Natural killer cell (primary cell): ENCODE data around the gene IGF2BP2. TPM values are rescaled to one million over a fixed set of nuclear protein-coding genes. Genes with fewer than 3 reads are reported as not detected.

Source experiments
- ATAC-seq, 3 donors: fragments of 150-1000 bp in 2 of 3; fragments of 200-7000 bp in 1 of 3; cut with Tn5 transposase; 1 replicate in 1 of 3; 2 replicates in 2 of 3; pipeline ENCODE4 v1.10.0; 2021; ENCODE audit warnings: mild to moderate bottlenecking in 2 of 3, moderate library complexity in 2 of 3
- DNase-seq, 2 donors: peaks; one replicate each; pipeline versions ENCODE4 v3.0.0 to v3.0.0-alpha.2; 2013 to 2021; ENCODE audit warnings: mixed read lengths in 1 of 2
- H3K27ac ChIP-seq: one replicate; pipeline ENCODE4 v1.5.1; 2013; ENCODE audit warnings: mild to moderate bottlenecking, low read length
- H3K27me3 ChIP-seq: one replicate; pipeline ENCODE4 v1.6.1; 2013; ENCODE audit warnings: low read length; ENCODE audit not compliant: control insufficient read depth, insufficient read depth
- H3K36me3 ChIP-seq: one replicate; pipeline ENCODE4 v1.6.1; 2013; ENCODE audit warnings: low read length; ENCODE audit not compliant: control insufficient read depth, insufficient read depth
- H3K4me1 ChIP-seq: one replicate; pipeline ENCODE4 v1.6.1; 2013; ENCODE audit warnings: low read length; ENCODE audit not compliant: control insufficient read depth, insufficient read depth
- H3K4me3 ChIP-seq: one replicate; pipeline ENCODE4 v1.5.1; 2013; ENCODE audit warnings: low read length
- H3K9me3 ChIP-seq: one replicate; pipeline ENCODE4 v1.6.1; 2013; ENCODE audit warnings: low read length; ENCODE audit not compliant: control insufficient read depth, insufficient read depth
- H3K27ac Mint-ChIP-seq, 2 donors: one replicate each; pipeline ENCODE4 v1.8.0; 2022; ENCODE audit warnings: mild to moderate bottlenecking in 2 of 2, mixed read lengths in 2 of 2, moderate library complexity in 1 of 2
- H3K27me3 Mint-ChIP-seq, 2 donors: one replicate each; pipeline ENCODE4 v1.8.0; 2022; ENCODE audit warnings: low read depth in 2 of 2, mixed read lengths in 2 of 2
- H3K36me3 Mint-ChIP-seq: one replicate; pipeline ENCODE4 v1.8.0; 2022; ENCODE audit warnings: mixed read lengths
- H3K4me1 Mint-ChIP-seq, 2 donors: one replicate each; pipeline ENCODE4 v1.8.0; 2022; ENCODE audit warnings: mixed read lengths in 2 of 2
- H3K4me3 Mint-ChIP-seq: one replicate; pipeline ENCODE4 v1.8.0; 2022; ENCODE audit warnings: mild to moderate bottlenecking, moderate library complexity, mixed read lengths
- H3K9me3 Mint-ChIP-seq, 2 donors: one replicate each; pipeline ENCODE4 v1.8.0; 2022; ENCODE audit warnings: mixed read lengths in 2 of 2
- WGBS: methylation state at CpG from one replicate; pipeline ENCODE4 v1.1.7; 2013; ENCODE audit warnings: missing lambda C conversion rate; ENCODE audit not compliant: insufficient coverage; 5-methylcytosine and 5-hydroxymethylcytosine counted together
- intact Hi-C: fragments of 100-400 bp; cut with micrococcal nuclease; formaldehyde crosslinking; loops from one replicate; pipeline ENCODE4 v1.14.2; 2022
- total RNA-seq, 4 donors: library from RNA; stranded (reverse); fragments of 120-200 nt in 1 of 4; gene quantifications; one replicate each; pipeline versions ENCODE4 v1.2.3 to v1.2.4, GENCODE V29; 2013 to 2022
- TF ChIP-seq, protein P1 (sequence below): fragments of 200-600 bp; IDR thresholded peaks from one replicate; pipeline ENCODE4 v1.8.0; 2022; ENCODE audit warnings: antibody characterized with exemption

Gene IGF2BP2
- total RNA-seq, 3 donors from 2014 or later (not counting 1 experiment from before 2014, with no cell fraction given) = 4.2 to 16.8 (median 8.8) TPM

GRCh38 chr3:185594073-185594472 is 230.8 kb downstream of the IGF2BP2 start:
- Mint-ChIP-seq H3K4me1 (peaks cover 5% of the 10 kb centered on the region in 2 donors), H3K4me3 (no peak overlapping the region), H3K27ac (no peak overlapping the region), H3K27me3 (no peaks in the 10 kb centered on the region), H3K36me3 (peaks cover 3% of the 10 kb centered on the region), H3K9me3 (no peaks in the 10 kb centered on the region)
- ATAC-seq (no peak), DNase-seq (no peak)
- Histone ChIP-seq H3K4me3 (no peak overlapping the region), H3K27ac (no peak overlapping the region), H3K27me3 (no peaks in the 10 kb centered on the region), H3K36me3 (peaks cover 18% of the 10 kb centered on the region), H3K4me1 (no peaks in the 10 kb centered on the region), H3K9me3 (no peaks in the 10 kb centered on the region)
- intact Hi-C loops = no loop called here
- TF ChIP-seq, protein P1, sequence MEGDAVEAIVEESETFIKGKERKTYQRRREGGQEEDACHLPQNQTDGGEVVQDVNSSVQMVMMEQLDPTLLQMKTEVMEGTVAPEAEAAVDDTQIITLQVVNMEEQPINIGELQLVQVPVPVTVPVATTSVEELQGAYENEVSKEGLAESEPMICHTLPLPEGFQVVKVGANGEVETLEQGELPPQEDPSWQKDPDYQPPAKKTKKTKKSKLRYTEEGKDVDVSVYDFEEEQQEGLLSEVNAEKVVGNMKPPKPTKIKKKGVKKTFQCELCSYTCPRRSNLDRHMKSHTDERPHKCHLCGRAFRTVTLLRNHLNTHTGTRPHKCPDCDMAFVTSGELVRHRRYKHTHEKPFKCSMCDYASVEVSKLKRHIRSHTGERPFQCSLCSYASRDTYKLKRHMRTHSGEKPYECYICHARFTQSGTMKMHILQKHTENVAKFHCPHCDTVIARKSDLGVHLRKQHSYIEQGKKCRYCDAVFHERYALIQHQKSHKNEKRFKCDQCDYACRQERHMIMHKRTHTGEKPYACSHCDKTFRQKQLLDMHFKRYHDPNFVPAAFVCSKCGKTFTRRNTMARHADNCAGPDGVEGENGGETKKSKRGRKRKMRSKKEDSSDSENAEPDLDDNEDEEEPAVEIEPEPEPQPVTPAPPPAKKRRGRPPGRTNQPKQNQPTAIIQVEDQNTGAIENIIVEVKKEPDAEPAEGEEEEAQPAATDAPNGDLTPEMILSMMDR = no peak
- 39% methylated on average over 2 of the region's 3 CpGs for WGBS

Other genes starting within 250 kb of the IGF2BP2 start
- 10 to 100 TPM; 57.8 to 59.8 (median 58.7) TPM for gene SENP2, start 238.7 kb downstream of the IGF2BP2 start, total RNA-seq
- gene TRA2B, start 113.0 kb upstream of the IGF2BP2 start, total RNA-seq = 100 to 1,000 TPM; 565 to 669 (median 596) TPM